Endothelial cell of umbilical vein (primary cell): Measurements from ENCODE around the gene LFNG. TPM values are rescaled to one million over a fixed set of nuclear protein-coding genes. Genes with fewer than 3 reads are reported as not detected.

Experiments
- BruUV-seq: library from RNA; stranded (reverse); fragments of 400-500 nt; replicated peaks from 2 replicates; lab custom pipeline; 2021; lab: Mats Ljungman, UMichigan
- CTCF ChIA-PET: fragments of 300-600, 350-600 bp; sonication (Branson Sonifier 250); formaldehyde crosslinking; loops from one replicate; lab custom pipeline; 2021; ENCODE audit warnings: antibody characterized with exemption, inconsistent platforms; lab: Charles Lee
- POLR2A ChIA-PET: fragments of 300-600, 350-600 bp; sonication (Branson Sonifier 250); formaldehyde crosslinking; loops from one replicate; lab custom pipeline; 2021; ENCODE audit warnings: antibody characterized with exemption, inconsistent platforms; lab: Charles Lee
- DNase-seq: peaks from one replicate; pipeline ENCODE4 v3.0.0-alpha.2; 2011; ENCODE audit warnings: low read depth, low spot score
- FAIRE-seq: peaks from 2 replicates; lab custom pipeline; 2011; peaks lifted over from hg19 to GRCh38; lab: Jason Lieb, UNC
- H2AFZ ChIP-seq: 2 replicates; pipeline ENCODE4 v1.6.0; 2012; ENCODE audit warnings: low read depth, low read length, control low read depth, inconsistent platforms
- H3K27ac ChIP-seq: 2 replicates; pipeline ENCODE4 v1.5.1; 2011; ENCODE audit warnings: low read depth, mild to moderate bottlenecking, control low read depth, low read length, moderate library complexity; ENCODE audit not compliant: insufficient read depth
- H3K27me3 ChIP-seq, 2 experiments: 2 replicates each; pipeline versions ENCODE4 v1.6.0 to v1.6.1; 2011; ENCODE audit warnings: low read length in 2 of 2, mixed read lengths in 1 of 2; ENCODE audit not compliant: control insufficient read depth in 2 of 2, insufficient read depth in 2 of 2
- H3K36me3 ChIP-seq, 2 experiments: 2 replicates in 1 of 2; 3 replicates in 1 of 2; pipeline ENCODE4 v1.5.1; 2011; ENCODE audit warnings: low read length in 2 of 2, mild to moderate bottlenecking in 1 of 2, moderate library complexity in 1 of 2; ENCODE audit not compliant: control insufficient read depth in 2 of 2, insufficient read depth in 2 of 2; ENCODE audit errors: extremely low read depth in 1 of 2
- H3K4me1 ChIP-seq: 3 replicates; pipeline ENCODE4 v1.5.1; 2011; ENCODE audit warnings: mild to moderate bottlenecking, low read length; ENCODE audit not compliant: control insufficient read depth, insufficient read depth; ENCODE audit errors: extremely low read depth
- H3K4me2 ChIP-seq: 2 replicates; pipeline ENCODE4 v1.6.1; 2011; ENCODE audit warnings: low read length, control low read depth, mixed read lengths; ENCODE audit not compliant: insufficient read depth
- H3K4me3 ChIP-seq, 3 experiments: fragments of 200-600 bp in 1 of 3; sonication (generic), shearing (Covaris generic) in 1 of 3; replicated peaks in 1 of 3; 2 replicates each; pipeline ENCODE4 v1.5.1; 2011 to 2016; ENCODE audit warnings: control low read depth in 3 of 3, low read length in 3 of 3, mild to moderate bottlenecking in 2 of 3, inconsistent platforms in 1 of 3, low read depth in 1 of 3, moderate library complexity in 1 of 3; ENCODE audit not compliant: insufficient read depth in 1 of 3
- H3K79me2 ChIP-seq: 2 replicates; pipeline ENCODE4 v1.6.0; 2012; ENCODE audit warnings: low read length, inconsistent platforms; ENCODE audit not compliant: control insufficient read depth, insufficient read depth
- H3K9ac ChIP-seq: replicated peaks from 2 replicates; pipeline ENCODE3; 2011; ENCODE audit warnings: low read length, control low read depth; ENCODE audit not compliant: insufficient read depth; ENCODE audit errors: extremely low read depth
- H3K9me1 ChIP-seq: replicated peaks from 3 replicates; pipeline ENCODE4 v1.6.0; 2011; ENCODE audit warnings: mild to moderate bottlenecking, low read length; ENCODE audit not compliant: control insufficient read depth, insufficient read depth; ENCODE audit errors: extremely low read depth
- H3K9me3 ChIP-seq: replicated peaks from 2 replicates; pipeline ENCODE4 v1.5.1; 2012; ENCODE audit warnings: low read length, inconsistent platforms; ENCODE audit not compliant: control insufficient read depth, insufficient read depth
- H4K20me1 ChIP-seq: replicated peaks from 2 replicates; pipeline ENCODE3; 2011; ENCODE audit warnings: mild to moderate bottlenecking, low read length; ENCODE audit not compliant: control insufficient read depth, insufficient read depth; ENCODE audit errors: extremely low read depth
- CTCF ChIP-seq, 2 donors: IDR thresholded peaks; 1 replicate in 1 of 2; 2 replicates in 1 of 2; pipeline ENCODE4 v1.5.1; 2011; ENCODE audit warnings: low read length in 2 of 2, mild to moderate bottlenecking in 2 of 2, moderate library complexity in 2 of 2, control low read depth in 1 of 2, inconsistent platforms in 1 of 2, low read depth in 1 of 2; ENCODE audit not compliant: insufficient read depth in 1 of 2; ENCODE audit errors: extremely low read depth in 1 of 2
- EZH2 ChIP-seq: IDR thresholded peaks from 2 replicates; pipeline ENCODE4 v1.6.1; 2012; ENCODE audit warnings: borderline replicate concordance, low read depth, mild to moderate bottlenecking, moderate library complexity, low read length, inconsistent platforms; ENCODE audit not compliant: severe bottlenecking
- FOS ChIP-seq: IDR thresholded peaks from 2 replicates; pipeline ENCODE4 v1.6.1; 2011; ENCODE audit warnings: mild to moderate bottlenecking, low read length, moderate library complexity, borderline replicate concordance; ENCODE audit not compliant: insufficient read depth
- GATA2 ChIP-seq: IDR thresholded peaks from 2 replicates; pipeline ENCODE4 v1.7.0; 2011; ENCODE audit warnings: low read depth, mild to moderate bottlenecking, moderate library complexity, mixed read lengths, low read length; ENCODE audit not compliant: insufficient read length, insufficient read depth
- JUN ChIP-seq: IDR thresholded peaks from 2 replicates; pipeline ENCODE4 v1.6.1; 2011; ENCODE audit warnings: borderline replicate concordance, low read depth; ENCODE audit not compliant: insufficient read length, insufficient read depth
- MAX ChIP-seq: IDR thresholded peaks from 2 replicates; pipeline ENCODE4 v1.6.1; 2011; ENCODE audit not compliant: insufficient read depth, insufficient read length
- MYC ChIP-seq: IDR thresholded peaks from one replicate; pipeline ENCODE4 v1.6.1; 2011; ENCODE audit warnings: mild to moderate bottlenecking, low read depth, low read length
- POLR2A ChIP-seq: IDR thresholded peaks from 2 replicates; pipeline ENCODE4 v1.6.1; 2012; ENCODE audit warnings: low read depth, mild to moderate bottlenecking, control low read depth, low read length
- POLR2AphosphoS5 ChIP-seq: IDR thresholded peaks from 2 replicates; pipeline ENCODE4 v1.6.1; 2012; ENCODE audit warnings: low read depth, mild to moderate bottlenecking, control low read depth, low read length, moderate library complexity; ENCODE audit not compliant: insufficient read depth
- dilution Hi-C: fragments of 300-500 bp; cut with MboI; formaldehyde crosslinking; loops from one replicate; pipeline ENCODE4 v1.15.0; 2019; ENCODE audit warnings: low sequenced_read_pairs; ENCODE audit not compliant: extremely low pct_ligation_motif_present
- intact Hi-C: fragments of 100-400 bp; cut with micrococcal nuclease; formaldehyde crosslinking; loops from one replicate; pipeline ENCODE4 v1.10.0; 2022
- polyA plus RNA-seq, 4 experiments: library from polyadenylated mRNA; depleted of rRNA in 3 of 4; stranded (reverse) in 3 of 4; unstranded in 1 of 4; fragments of >200 nt; gene quantifications; 2 replicates each; pipeline versions ENCODE4 v1.2.1 to v1.2.3, GENCODE V29; 2011 to 2012; ENCODE audit warnings: missing spikeins in 1 of 4
- total RNA-seq: library from RNA; stranded (reverse); gene quantifications from 2 replicates; pipeline ENCODE4 v1.2.3, GENCODE V29; 2021

The LFNG gene
- total and polyA plus RNA-seq, 2 donors (not counting 3 experiments of a cell fraction or from before 2014, with no cell fraction given), result 12.6 to 13.1 TPM

GRCh38 chr7:2471396-2471795 lies 48.2 kb upstream of the LFNG start:
- Histone ChIP-seq H2AFZ (peak overlapping the region; percentile 70), H3K4me3 (no peak overlapping the region), H3K36me3 (no peaks in the 10 kb centered on the region), H4K20me1 (no peaks in the 10 kb centered on the region), H3K9me1 (no peaks in the 10 kb centered on the region), H3K4me2 (no peak overlapping the region), H3K9ac (no peak overlapping the region), H3K79me2 (no peaks in the 10 kb centered on the region), H3K27ac (peak overlapping the region; percentile 22), H3K4me1 (peaks cover 7% of the 10 kb centered on the region), H3K9me3 (no peaks in the 10 kb centered on the region), H3K27me3 (no peaks in the 10 kb centered on the region)
- POLR2A ChIA-PET, result no interaction called here
- FAIRE-seq, result peak; percentile 83
- peak; percentile 34 for DNase-seq
- TF ChIP-seq POLR2A (no peak), JUN (no peak), POLR2AphosphoS5 (peak; percentile 75)
- dilution Hi-C loops (no loop called here), intact Hi-C loops (loop anchor here (10.0 kb wide), 1 partner anchor 163 kb away; the partner anchor contains the start of gene TTYH3)
- CTCF ChIA-PET, result interaction anchor here (0.7 to 6.7 kb wide), 7 partner anchors 9 to 211 kb away, joined by 3 to 226 read pairs (median 5); no protein-coding TSS in a partner anchor
- no TSS peak for BruUV-seq

- Histone ChIP-seq H3K9me3 (no peaks in the 10 kb centered on the region), H3K27ac (no peak overlapping the region), H3K79me2 (no peaks in the 10 kb centered on the region), H3K9me1 (no peaks in the 10 kb centered on the region), H4K20me1 (no peaks in the 10 kb centered on the region), H2AFZ (no peak overlapping the region), H3K4me1 (peaks cover 7% of the 10 kb centered on the region), H3K27me3 (no peaks in the 10 kb centered on the region), H3K36me3 (no peaks in the 10 kb centered on the region), H3K4me2 (no peak overlapping the region), H3K4me3 (no peak overlapping the region), H3K9ac (no peak overlapping the region)
- no TSS peak for BruUV-seq
- TF ChIP-seq EZH2 (no peak), JUN (no peak), POLR2A (no peak), MAX (no peak), FOS (no peak), GATA2 (no peak), CTCF (IDR thresholded peaks at IDR 0.05; ENCODE audit: extremely low read depth in 1 of 2, insufficient read depth in 1 of 2, low read depth in 1 of 2, low read length in 2 of 2) (no peak), MYC (no peak), POLR2AphosphoS5 (no peak)
- DNase-seq (no peak), FAIRE-seq (no peak)
- dilution Hi-C loops (no loop called here), intact Hi-C loops (loop anchor here (10.0 kb wide), 1 partner anchor 162 kb away; the partner anchor contains the start of gene TTYH3)
- CTCF ChIA-PET, result no interaction called here
- POLR2A ChIA-PET, result no interaction called here
These were observed 46.8 kb upstream of the LFNG start for GRCh38 chr7:2472739-2473138.
